GM19023 (cell line): ENCODE data around the gene MOK.
"Not testable (repeated sequence)": the region's sequence is repeated elsewhere in the genome, so short reads cannot be mapped to it uniquely, and the experiment has no call there.

ENCODE experiments used
- ATAC-seq: cut with Tn5 transposase; IDR thresholded peaks from one replicate; pipeline ENCODE4 v1.9.1; 2021; ENCODE audit warnings: mild to moderate bottlenecking, moderate library complexity; ENCODE audit not compliant: unreplicated experiment

MOK gene

GRCh38 chr14:102249041-102249440, 55.9 kb downstream of the MOK start:
- no peak for ATAC-seq

DNA sequence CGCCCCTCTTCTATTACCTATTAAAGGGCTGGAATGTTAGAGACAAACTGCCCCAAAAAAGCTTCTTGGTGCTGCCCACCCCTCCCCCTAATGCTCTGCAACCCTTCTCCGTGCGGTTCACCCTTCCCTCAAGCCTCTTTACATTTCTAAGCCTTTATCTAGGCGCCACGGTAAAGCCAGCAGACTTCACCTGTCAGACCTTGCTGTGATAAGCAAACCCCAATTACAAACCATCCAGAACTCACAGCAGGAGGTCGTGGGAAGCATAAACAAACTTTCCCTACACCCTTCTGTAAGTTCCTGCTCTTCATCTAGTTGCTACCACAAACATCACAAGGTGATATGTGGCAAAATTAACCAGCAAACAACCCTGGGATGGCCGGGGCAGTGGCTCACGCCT, 56.8 kb downstream of the MOK start:
- no peak for ATAC-seq

GRCh38 chr14:102246071-102246470, 58.9 kb downstream of the MOK start:
- ATAC-seq = no peak

DNA sequence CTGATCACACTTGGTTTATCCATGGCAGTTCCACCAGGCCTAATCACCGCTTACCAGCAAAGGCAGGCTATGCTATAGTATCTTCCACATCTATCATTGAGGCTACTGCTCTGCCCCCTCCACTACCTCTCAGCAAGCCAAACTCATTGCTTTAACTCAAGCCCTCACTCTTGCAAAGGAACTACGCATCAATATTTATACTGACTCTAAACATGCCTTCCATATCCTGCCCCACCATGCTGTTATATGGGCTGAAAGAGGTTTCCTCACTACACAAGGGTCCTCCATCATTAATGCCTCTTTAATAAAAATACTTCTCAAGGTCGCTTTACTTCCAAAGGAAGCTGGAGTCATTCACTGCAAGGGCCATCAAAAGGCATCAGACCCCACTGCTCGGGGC, 61.2 kb downstream of the MOK start:
- not testable (repeated sequence) for ATAC-seq

DNA sequence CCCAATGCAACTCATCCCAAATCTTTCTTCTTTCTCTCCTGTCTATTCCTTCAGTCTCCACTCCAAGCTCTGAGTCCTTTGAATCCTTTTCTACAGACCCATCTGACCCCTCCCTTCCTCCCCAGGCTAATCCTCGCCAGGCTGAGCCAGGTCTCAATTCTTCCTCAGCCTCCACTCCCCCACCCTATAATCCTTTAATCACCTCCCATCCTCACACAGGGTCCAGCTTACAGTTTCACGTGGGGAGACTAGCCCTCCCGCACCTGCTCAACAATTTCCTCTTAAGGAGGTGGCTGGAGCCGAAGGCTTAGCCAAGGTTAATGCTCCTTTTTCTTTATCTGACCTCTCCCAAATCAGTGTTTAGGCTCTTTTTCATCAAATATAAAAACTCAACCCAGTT, 63.8 kb downstream of the MOK start:
- ATAC-seq = no peak

DNA sequence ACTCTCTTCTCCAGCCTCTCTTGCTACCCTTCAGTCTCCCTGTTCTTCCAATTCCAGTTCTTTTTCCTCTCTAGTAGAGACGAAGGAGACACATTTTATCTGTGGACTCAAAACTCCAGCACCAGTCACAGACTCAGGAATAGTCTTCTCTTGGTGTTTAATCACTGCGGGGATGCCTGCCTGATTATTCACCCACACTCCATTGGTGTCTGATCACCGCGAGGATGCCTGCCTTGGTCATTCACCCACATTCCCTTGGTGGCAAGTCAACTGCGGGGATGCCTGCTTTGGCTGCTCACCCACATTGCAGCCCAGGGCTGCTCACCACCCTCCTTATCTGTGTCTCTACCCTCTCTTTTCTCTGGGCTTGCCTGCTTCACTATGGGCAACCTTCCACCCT, 64.5 kb downstream of the MOK start:
- not testable (repeated sequence) for ATAC-seq

DNA sequence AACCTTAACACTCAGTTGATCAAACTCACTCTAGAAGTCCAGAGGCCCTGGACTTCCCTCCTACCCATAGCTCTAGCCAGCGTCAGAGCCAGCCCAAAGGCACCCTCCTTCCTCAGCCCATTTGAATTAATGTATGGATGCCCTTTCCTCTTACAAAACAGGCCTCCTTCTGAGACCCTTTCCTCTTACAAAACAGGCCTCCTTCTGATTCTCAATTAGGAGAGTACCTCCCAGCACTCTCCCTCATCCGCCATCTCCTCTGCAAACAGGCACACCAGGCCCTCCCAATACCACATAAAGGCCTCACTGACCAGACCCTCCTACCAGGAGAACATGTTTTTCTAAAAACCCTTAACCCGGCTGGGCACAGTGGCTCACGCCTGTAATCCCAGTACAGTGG, 65.7 kb downstream of the MOK start:
- ATAC-seq = no peak

DNA sequence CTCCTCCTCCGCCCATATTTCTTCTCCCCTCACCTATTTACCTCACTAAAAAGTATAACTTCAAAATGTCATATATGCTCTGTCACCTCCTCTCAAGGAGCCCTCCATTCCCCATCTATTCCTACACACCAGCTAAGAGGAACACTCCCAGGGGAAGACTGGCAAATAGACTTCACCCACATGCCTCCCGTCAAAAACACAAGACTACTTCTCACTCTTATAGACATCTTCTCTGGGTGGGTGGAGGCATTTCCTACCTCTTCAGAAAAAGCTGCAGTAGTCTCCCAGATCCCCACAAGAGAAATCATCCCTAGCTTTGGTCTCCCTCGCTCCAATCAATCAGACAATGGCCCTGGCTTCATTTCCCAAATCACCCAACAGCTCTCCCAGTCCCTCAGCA, 66.2 kb downstream of the MOK start:
- ATAC-seq = no peak

GRCh38 chr14:102238131-102238530, 66.8 kb downstream of the MOK start:
- no peak for ATAC-seq

GRCh38 chr14:102236026-102236425, 68.9 kb downstream of the MOK start:
- no peak for ATAC-seq

GRCh38 chr14:102235275-102235897, 69.6 kb downstream of the MOK start:
- no peak for ATAC-seq

DNA sequence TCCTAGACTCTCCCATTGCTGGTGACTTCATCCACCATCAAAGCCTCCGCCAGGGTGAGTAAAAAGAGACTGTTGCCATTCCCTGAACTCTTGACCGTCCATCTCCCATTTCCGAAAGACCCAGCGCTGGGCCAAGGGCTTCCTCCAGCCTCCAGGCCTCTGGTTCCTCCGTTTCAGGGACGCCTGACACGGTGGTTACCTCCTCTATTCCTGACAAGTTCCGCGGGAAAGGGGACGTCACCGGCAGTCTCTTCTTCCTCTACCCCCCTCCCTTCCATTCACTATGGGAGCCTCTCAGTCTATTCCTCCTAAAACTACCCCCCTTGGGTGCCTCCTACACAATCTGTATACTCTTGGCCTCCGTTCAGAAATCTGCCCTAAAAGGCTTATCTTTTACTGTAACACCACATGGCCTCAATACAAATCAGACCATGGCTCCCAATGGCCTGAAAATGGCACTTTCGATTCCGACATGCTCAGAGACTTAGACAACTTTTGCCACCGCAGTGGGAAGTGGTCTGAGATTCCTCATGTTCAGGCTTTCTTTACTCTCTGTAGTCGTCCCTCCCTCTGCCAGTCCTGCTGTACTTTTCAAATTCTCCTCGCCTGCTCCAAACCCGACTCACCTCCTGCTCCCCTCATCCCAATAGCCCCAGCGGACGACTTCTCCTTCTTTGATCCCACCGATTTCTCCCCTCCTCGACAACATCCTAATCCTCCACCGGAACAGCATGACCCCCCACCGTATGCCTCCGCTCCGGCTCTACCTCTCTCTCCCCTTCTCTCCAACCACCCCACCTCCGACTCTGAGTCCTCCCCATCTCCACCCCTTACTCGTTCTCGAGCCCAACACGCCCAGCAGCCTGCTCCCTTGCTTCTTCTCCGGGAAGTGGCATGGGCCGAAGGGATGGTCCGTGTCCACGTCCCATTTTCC, 70.4 kb downstream of the MOK start:
- no peak for ATAC-seq

GRCh38 chr14:102233081-102233480, 71.9 kb downstream of the MOK start:
- no peak for ATAC-seq

- no peak for ATAC-seq
These were observed 72.7 kb downstream of the MOK start for GRCh38 chr14:102232348-102232625.

- no peak for ATAC-seq
These were observed 73.3 kb downstream of the MOK start for GRCh38 chr14:102231476-102232347.

DNA sequence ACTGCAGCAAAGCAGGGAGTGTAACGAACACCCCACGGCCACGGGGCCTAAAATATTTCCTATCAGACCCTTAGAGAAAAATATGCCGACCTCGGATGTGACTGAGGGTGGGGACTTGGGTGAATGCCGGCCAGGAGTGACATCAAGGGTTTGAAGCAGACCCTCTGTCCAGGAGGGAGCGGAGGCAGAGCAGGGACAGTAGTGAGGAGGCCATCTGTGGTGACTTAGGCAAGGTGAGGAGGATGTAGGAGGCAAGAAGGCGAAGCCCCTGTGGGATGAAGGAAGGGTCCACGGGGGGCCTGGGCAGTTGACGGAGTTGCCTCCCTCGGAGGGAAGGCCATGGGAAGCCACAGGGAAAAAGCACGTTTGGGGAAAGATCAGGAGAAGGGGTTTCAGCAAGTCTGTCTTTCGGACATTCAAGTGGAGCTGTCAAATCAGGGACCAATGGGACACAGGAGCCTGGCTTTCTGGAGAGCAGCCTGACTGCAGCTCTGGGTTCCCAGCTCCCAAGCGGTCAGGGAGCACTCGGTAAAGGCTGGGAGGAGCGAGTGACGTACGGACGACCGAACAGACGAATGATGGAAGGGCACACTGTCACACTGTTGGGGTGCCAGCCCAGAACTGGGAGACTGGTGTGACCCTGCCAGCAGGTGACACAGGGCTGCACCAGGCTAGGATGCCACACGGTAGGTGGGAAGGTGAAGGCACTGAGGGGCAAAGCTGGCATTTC, 74.3 kb downstream of the MOK start:
- ATAC-seq = no peak

DNA sequence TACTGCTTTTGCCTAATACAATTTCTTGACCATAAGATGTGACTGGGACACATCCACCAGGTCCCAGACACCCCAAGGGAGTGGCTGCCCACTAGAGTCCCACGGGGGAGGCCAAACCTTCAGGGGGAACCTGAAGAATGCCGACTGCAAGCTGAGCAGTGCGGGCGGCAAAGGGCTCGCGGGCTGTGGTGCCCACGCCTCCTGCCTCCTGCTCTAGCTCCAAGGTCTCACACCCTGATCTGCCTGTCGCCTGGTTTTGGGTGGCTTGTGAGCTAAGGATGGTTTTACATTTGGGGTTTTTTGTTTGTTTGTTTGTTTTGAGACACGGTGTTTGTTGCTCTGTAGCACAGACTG, 75.2 kb downstream of the MOK start:
- ATAC-seq = no peak

DNA sequence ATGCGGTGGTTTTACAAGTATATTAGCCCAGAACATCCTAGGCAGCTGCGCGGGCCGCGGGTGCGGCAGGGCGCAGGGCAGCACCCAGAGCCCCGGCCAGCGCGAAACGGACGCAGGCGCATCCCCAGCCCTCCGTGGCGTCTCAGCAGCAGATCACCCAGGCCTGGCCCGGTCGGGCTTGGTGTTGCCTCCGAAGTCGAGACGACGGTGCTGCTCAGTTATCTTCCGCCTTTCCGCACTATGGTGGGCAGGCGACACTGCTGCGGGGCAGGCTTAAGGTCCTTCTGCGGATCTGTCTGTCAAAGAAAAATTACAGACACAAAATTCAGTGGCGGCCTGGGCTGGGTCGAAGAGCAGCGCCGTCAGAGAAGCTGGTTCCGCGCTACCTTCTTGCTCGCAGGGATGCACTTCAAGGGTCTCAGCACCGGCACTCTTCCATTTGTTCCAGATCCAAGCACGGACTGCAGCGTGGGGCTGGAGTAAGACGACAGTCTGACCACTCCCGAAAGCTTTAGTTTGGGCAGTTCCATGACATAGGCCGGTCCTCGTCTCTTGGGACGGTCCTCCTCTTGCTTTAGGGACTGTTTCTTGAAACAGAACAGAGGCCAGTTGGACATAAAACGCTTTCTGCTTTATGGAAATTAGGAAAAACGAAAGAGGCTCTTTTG, 75.8 kb downstream of the MOK start:
- no peak for ATAC-seq

DNA sequence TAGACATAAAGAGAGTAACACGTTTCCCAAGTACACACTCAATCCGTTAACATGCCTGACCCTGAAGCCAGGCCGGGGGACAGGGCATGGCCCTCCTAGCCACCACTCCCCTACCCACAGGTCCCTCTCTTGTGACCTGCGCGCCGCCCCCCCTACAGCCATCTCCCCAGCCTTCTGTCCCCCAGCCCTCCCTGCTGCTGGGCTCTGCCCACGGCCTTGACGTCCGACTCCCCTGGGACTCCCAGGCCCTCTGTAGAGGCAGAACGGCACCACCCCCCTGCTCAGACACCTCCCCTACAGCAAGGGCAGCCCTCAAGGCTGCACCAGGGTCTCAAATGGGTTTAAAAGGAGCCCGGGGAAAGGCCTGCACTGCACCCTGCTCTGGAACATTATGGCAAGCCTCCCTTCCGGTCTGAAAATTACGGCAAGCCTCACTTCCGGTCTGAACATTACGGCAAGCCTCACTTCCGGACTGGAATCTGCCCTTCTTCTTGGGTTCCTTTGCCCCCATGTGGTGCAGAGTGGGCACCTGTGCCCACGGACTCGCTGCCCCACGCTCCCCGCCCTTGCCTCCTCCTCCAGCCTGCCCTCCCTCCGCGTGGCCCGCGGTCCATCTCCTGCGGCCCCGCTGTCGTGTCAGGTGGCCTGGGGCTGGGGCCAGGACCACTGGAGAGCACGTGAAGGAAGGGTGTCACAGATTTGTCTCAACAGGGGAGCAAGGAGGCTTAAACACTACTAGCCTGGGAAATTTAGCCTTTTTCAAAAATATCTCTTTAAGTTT, 77.6 kb downstream of the MOK start:
- no peak for ATAC-seq
